Cardiac fibroblast (primary cell): ENCODE measurements around the gene TMEM178B.
A peak's percentile ranks its signal among the peaks of the same experiment; 100 is the strongest.

Experiments used
- DNase-seq, 2 donors: peaks; one replicate each; pipeline versions ENCODE4 v3.0.0 to v3.0.0-alpha.2; 2010; ENCODE audit warnings: low read depth in 2 of 2
- H3K4me3 ChIP-seq, 2 donors: replicated peaks in 1 of 2; 1 replicate in 1 of 2; 2 replicates in 1 of 2; pipeline ENCODE4 v1.5.1; 2011; ENCODE audit warnings: low read depth in 2 of 2, low read length in 2 of 2, mild to moderate bottlenecking in 2 of 2, moderate library complexity in 1 of 2
- TF ChIP-seq, protein P1 (sequence below): IDR thresholded peaks from one replicate; pipeline ENCODE4 v1.5.1; 2011; ENCODE audit warnings: low read depth, mild to moderate bottlenecking, low read length, inconsistent platforms

TMEM178B gene

DNA sequence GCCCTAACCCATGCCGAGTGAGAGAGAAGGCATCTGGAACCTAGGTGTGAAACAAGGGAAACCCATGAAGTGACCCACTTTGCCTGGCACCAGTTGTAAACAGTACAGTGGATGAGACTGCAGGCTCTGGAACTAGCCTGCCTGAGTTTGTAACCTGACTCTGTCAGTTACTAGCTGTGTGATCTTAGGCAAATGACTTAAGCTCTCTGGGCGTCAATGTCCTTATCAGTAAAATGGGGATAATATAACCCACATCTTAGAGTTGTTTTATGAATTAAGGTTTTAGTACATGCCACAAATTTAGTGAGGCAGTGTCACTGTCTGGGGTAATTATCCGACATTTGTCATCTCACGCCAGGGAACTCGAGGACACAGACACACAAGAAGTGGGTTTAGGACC lies 394.5 kb downstream of the TMEM178B start:
- DNase-seq = no peak
- H3K4me3 ChIP-seq = no peak overlapping the region
- TF ChIP-seq, protein P1, sequence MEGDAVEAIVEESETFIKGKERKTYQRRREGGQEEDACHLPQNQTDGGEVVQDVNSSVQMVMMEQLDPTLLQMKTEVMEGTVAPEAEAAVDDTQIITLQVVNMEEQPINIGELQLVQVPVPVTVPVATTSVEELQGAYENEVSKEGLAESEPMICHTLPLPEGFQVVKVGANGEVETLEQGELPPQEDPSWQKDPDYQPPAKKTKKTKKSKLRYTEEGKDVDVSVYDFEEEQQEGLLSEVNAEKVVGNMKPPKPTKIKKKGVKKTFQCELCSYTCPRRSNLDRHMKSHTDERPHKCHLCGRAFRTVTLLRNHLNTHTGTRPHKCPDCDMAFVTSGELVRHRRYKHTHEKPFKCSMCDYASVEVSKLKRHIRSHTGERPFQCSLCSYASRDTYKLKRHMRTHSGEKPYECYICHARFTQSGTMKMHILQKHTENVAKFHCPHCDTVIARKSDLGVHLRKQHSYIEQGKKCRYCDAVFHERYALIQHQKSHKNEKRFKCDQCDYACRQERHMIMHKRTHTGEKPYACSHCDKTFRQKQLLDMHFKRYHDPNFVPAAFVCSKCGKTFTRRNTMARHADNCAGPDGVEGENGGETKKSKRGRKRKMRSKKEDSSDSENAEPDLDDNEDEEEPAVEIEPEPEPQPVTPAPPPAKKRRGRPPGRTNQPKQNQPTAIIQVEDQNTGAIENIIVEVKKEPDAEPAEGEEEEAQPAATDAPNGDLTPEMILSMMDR = no peak

DNA sequence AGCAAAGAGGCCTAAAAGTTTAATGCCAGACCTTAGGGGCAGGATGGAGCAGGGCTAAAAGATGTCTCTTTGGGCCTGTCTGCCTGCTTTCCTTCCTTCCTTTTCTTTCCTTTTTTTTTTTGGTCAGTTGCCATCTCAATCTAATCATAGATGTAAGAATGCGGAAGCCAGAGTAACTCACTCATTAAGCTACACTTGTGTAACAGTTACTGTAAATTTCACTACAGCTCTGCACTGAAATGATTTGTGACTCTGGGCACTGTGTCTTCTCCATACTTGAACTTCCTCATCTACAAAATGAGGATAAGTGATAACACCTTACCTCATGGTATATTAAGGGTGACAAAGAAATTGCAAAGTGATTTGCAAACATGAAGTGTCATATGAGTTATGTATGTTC lies 401.8 kb downstream of the TMEM178B start:
- no peak overlapping the region for H3K4me3 ChIP-seq
- DNase-seq = no peak
- TF ChIP-seq, protein P1 = no peak

DNA sequence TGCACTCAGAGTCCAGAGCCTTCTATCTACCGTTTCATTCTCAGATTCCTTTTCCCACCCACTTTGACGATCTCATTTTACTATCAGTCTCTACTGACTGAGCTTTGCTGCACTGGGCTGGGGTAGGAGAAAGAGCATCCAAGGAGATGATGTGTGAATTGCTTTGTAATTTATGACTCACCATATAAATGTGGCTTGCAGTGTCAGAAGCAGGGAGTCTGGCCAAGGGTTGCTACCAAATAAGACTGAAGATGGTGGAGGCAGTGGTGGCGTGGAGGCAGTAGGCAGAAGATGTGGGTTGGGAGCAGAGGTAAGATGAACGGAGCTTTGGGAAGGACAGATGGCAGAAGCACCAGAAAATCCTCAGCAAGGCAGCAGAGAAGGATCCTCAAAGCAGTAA lies 404.0 kb downstream of the TMEM178B start:
- TF ChIP-seq, protein P1 = no peak
- no peak overlapping the region for H3K4me3 ChIP-seq
- DNase-seq = peak in 1 of 2 donors; percentile 16

DNA sequence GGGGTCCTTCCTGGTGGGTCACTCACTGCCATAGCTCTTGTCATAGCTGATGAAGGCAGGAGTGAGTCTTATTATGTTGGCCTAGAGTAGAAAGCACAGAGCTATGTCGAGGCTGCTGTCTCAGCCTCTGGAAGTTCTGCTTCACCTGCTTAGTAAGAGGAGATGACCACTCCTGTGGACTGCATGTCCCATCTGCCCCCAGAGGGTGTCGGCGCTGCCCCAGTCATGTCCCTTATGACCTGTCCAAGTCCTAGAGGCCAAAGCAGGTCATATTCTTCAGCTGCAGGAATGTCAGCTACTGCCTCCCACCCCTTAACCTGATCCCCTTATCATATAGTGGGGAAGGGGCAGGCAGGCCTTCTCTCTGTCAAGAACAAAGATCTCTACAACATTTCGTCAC lies 405.0 kb downstream of the TMEM178B start:
- no peak overlapping the region for H3K4me3 ChIP-seq
- DNase-seq = no peak
- TF ChIP-seq, protein P1 = no peak

DNA sequence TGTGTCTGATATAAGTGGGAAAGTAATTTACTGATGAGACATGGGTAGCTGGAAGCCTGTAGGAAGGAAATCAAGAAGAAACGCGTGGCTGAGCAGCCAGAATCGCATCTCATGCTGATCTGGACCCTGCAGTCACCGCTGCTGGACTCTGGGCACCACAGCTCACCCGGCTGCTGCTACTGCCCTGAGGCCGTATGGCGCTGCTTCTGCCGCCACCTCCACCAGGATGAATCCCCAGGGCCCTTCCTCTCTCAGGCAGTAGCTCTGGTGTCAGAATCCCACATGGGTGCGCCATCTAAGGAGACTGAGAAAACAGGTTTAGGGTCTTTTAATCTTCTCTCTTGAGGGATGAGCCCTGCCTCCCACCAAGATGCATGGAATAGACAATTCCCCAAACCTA lies 407.1 kb downstream of the TMEM178B start:
- TF ChIP-seq, protein P1 = no peak
- DNase-seq = no peak

DNA sequence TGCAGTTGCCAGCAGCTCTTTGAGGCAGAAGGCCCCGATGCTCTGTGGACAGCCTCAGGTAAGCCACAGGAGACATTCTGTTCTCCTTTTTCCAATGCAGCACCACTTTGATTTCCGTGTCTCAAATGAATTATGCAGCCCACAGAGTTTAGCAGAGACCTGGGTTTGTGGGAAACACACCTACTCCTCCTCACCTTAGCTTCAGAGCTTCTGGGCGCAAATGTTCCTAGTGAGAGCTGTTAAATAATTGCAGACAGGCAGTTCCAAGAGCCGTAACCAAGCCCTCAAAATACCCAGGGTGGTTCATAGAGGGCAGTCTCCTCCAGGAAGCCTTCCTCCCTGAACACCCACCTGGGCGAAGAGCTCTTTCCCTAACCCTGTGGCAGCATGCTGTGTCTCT lies 408.1 kb downstream of the TMEM178B start:
- DNase-seq = no peak
- H3K4me3 ChIP-seq = no peak overlapping the region
- TF ChIP-seq, protein P1 = no peak

More for the DNA sequence above, 407.1 kb downstream of the TMEM178B start:
- no peak overlapping the region for H3K4me3 ChIP-seq

DNA sequence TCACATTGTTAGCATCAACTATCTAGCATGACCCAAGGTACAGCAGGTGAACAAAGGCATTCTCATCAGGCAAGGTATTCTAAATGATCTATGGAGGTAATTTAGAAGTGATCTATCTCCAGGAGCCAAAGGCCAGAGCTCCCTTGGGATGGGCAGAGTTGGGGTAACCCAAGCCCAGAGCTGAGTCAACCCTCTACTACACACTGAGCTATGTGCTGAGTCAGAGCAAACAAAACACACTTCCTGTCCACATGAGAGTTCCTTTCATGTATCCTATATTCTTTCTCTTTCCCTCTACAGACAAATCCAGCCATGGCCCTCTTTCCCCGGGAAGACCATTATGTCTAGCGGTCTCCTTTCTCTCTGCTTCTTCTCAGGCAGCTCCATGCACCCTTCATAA lies 409.2 kb downstream of the TMEM178B start:
- TF ChIP-seq, protein P1 = no peak
- H3K4me3 ChIP-seq = no peak overlapping the region
- peak in 1 of 2 donors; percentile 15 for DNase-seq
